HL-60 (cell line): ENCODE measurements around the gene KCNT2.
"Not testable (repeated sequence)": the region's sequence is repeated elsewhere in the genome, so short reads cannot be mapped to it uniquely, and the experiment has no call there.

Experiments used
- DNase-seq, 2 experiments: peaks; one replicate each; pipeline ENCODE4 v3.0.0-alpha.2; 2010 to 2020; ENCODE audit warnings: low read depth in 1 of 2, low spot score in 1 of 2
- H3K27ac ChIP-seq: fragments of 250-450 bp; sonication (Bioruptor Pico); replicated peaks from 2 replicates; pipeline ENCODE4 v1.5.1; 2020; ENCODE audit warnings: mild to moderate bottlenecking, moderate library complexity
- H3K27me3 ChIP-seq: fragments of 250-450 bp; sonication (Bioruptor Pico); 2 replicates; pipeline ENCODE4 v1.5.1; 2021; ENCODE audit warnings: mild to moderate bottlenecking, moderate library complexity; ENCODE audit not compliant: insufficient read depth, poor library complexity, severe bottlenecking
- H3K4me3 ChIP-seq: replicated peaks from 2 replicates; pipeline ENCODE4 v1.5.1; 2011; ENCODE audit warnings: mild to moderate bottlenecking, control low read depth, low read length; ENCODE audit not compliant: insufficient read depth
- CTCF ChIP-seq: IDR thresholded peaks from one replicate; pipeline ENCODE4 v1.5.1; 2011; ENCODE audit warnings: low read length, control low read depth, inconsistent platforms; ENCODE audit not compliant: insufficient read depth
- GABPA ChIP-seq: IDR thresholded peaks from 2 replicates; pipeline ENCODE4 v1.6.1; 2012; ENCODE audit warnings: low read depth
- POLR2AphosphoS5 ChIP-seq: IDR thresholded peaks from 2 replicates; pipeline ENCODE4 v1.6.1; 2012; ENCODE audit warnings: low read depth
- SPI1 ChIP-seq: IDR thresholded peaks from 2 replicates; pipeline ENCODE4 v1.6.1; 2012; ENCODE audit warnings: low read depth, mild to moderate bottlenecking, borderline replicate concordance
- TF ChIP-seq, protein P1 (sequence below): IDR thresholded peaks from 2 replicates; pipeline ENCODE4 v1.6.1; 2012; ENCODE audit warnings: low read depth; ENCODE audit not compliant: insufficient replicate concordance

The KCNT2 gene

GRCh38 chr1:196513821-196514220 lies 94.4 kb downstream of the KCNT2 start:
- TF ChIP-seq POLR2AphosphoS5 (no peak), GABPA (no peak), SPI1 (no peak), CTCF (no peak)
- TF ChIP-seq, protein P1, sequence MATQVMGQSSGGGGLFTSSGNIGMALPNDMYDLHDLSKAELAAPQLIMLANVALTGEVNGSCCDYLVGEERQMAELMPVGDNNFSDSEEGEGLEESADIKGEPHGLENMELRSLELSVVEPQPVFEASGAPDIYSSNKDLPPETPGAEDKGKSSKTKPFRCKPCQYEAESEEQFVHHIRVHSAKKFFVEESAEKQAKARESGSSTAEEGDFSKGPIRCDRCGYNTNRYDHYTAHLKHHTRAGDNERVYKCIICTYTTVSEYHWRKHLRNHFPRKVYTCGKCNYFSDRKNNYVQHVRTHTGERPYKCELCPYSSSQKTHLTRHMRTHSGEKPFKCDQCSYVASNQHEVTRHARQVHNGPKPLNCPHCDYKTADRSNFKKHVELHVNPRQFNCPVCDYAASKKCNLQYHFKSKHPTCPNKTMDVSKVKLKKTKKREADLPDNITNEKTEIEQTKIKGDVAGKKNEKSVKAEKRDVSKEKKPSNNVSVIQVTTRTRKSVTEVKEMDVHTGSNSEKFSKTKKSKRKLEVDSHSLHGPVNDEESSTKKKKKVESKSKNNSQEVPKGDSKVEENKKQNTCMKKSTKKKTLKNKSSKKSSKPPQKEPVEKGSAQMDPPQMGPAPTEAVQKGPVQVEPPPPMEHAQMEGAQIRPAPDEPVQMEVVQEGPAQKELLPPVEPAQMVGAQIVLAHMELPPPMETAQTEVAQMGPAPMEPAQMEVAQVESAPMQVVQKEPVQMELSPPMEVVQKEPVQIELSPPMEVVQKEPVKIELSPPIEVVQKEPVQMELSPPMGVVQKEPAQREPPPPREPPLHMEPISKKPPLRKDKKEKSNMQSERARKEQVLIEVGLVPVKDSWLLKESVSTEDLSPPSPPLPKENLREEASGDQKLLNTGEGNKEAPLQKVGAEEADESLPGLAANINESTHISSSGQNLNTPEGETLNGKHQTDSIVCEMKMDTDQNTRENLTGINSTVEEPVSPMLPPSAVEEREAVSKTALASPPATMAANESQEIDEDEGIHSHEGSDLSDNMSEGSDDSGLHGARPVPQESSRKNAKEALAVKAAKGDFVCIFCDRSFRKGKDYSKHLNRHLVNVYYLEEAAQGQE: no peak
- H3K4me3 ChIP-seq: no peak overlapping the region
- no peak for DNase-seq
- no peaks in the 10 kb centered on the region for H3K27me3 ChIP-seq
- H3K27ac ChIP-seq: no peak overlapping the region

GRCh38 chr1:196510451-196510850 lies 97.8 kb downstream of the KCNT2 start:
- TF ChIP-seq GABPA: no peak
- no peak for TF ChIP-seq CTCF
- TF ChIP-seq SPI1: no peak
- TF ChIP-seq, protein P1: no peak
- TF ChIP-seq POLR2AphosphoS5: no peak
- no peak for DNase-seq
- Histone ChIP-seq H3K27ac (no peak overlapping the region), H3K4me3 (no peak overlapping the region), H3K27me3 (no peaks in the 10 kb centered on the region)

GRCh38 chr1:196504224-196504623 lies 104.0 kb downstream of the KCNT2 start:
- H3K27me3 ChIP-seq, H3K4me3 ChIP-seq, H3K27ac ChIP-seq, DNase-seq: not testable (repeated sequence)

GRCh38 chr1:196502437-196502836 lies 105.8 kb downstream of the KCNT2 start:
- no peak overlapping the region for H3K4me3 ChIP-seq

More at GRCh38 chr1:196502437-196502836, 105.8 kb downstream of the KCNT2 start:
- TF ChIP-seq GABPA (no peak), CTCF (no peak), POLR2AphosphoS5 (no peak), SPI1 (no peak)
- no peak for DNase-seq
- no peak overlapping the region for H3K27ac ChIP-seq
- H3K27me3 ChIP-seq: no peaks in the 10 kb centered on the region
